ENCODE measurements around the gene MAGEB17.

The MAGEB17 gene

DNA sequence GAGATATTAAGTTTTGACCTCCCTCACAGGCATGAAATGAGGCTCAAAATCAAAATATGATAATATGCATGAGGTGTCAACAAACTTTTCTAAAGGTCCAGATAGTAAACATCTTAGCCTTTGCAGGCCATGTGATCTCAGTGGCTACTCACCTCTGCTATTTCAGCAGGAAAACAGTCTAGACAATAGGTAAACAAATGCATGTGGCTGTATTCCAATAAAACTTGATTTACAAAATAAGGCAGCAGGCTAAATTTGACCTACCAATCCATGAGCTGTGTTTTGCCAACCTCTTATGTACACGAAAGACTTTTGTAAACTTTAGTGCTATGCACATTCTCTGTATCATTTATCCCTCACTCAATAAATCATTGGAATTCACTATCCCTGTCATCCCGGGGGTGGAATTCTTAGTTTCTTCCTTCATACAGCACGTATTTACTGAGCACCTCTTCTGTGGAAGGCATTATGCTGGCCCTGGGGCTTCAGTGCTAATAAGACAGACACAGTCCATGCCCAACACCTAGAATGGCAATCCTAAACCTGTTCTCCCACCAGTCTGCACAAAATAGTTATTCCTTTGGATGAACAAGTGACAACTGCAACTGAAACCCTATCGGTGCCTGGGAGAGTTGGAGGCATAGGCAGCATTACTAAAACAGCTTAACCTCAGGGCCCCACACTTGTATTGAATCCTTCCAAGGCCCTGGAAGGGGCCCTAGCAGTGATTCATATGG lies 19.9 kb downstream of the MAGEB17 start:
- TF ChIP-seq, protein P1, sequence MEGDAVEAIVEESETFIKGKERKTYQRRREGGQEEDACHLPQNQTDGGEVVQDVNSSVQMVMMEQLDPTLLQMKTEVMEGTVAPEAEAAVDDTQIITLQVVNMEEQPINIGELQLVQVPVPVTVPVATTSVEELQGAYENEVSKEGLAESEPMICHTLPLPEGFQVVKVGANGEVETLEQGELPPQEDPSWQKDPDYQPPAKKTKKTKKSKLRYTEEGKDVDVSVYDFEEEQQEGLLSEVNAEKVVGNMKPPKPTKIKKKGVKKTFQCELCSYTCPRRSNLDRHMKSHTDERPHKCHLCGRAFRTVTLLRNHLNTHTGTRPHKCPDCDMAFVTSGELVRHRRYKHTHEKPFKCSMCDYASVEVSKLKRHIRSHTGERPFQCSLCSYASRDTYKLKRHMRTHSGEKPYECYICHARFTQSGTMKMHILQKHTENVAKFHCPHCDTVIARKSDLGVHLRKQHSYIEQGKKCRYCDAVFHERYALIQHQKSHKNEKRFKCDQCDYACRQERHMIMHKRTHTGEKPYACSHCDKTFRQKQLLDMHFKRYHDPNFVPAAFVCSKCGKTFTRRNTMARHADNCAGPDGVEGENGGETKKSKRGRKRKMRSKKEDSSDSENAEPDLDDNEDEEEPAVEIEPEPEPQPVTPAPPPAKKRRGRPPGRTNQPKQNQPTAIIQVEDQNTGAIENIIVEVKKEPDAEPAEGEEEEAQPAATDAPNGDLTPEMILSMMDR (IDR thresholded peaks at IDR 0.05): no peak
- no peak for DNase-seq
- Histone ChIP-seq H3K9me3 (no peaks in the 10 kb centered on the region), H3K36me3 (no peaks in the 10 kb centered on the region), H3K4me1 (no peaks in the 10 kb centered on the region), H3K4me3 (no peak overlapping the region), H3K27ac (no peak overlapping the region), H3K27me3 (no peaks in the 10 kb centered on the region)
- intact Hi-C loops (cut with DNase I; ENCODE audit: low total_unique reads): no loop called here

DNA sequence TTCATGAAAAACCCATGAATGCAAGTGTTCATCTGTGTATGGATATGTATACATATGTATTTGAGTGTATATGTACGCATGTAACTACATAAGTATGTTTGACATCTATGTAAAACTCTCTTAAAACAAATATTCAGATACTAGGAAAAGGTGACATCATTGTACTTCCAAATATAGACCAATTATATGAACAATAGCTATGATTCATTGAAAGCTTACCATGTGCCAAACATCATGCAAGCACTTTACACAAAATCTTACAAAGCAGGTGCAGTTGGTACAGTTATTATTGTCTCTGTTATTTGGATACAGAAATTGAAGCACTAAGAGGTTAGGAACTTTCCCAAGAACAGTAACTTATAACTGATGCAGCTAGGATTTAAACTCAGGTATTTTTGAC lies 21.4 kb downstream of the MAGEB17 start:
- Histone ChIP-seq H3K4me3 (no peak overlapping the region), H3K36me3 (no peaks in the 10 kb centered on the region), H3K27ac (no peak overlapping the region), H3K9me3 (no peaks in the 10 kb centered on the region), H3K4me1 (no peaks in the 10 kb centered on the region), H3K27me3 (no peaks in the 10 kb centered on the region)
- no peak for DNase-seq
- TF ChIP-seq, protein P1 (IDR thresholded peaks at IDR 0.05): no peak
- intact Hi-C loops (cut with DNase I; ENCODE audit: low total_unique reads): no loop called here

DNA sequence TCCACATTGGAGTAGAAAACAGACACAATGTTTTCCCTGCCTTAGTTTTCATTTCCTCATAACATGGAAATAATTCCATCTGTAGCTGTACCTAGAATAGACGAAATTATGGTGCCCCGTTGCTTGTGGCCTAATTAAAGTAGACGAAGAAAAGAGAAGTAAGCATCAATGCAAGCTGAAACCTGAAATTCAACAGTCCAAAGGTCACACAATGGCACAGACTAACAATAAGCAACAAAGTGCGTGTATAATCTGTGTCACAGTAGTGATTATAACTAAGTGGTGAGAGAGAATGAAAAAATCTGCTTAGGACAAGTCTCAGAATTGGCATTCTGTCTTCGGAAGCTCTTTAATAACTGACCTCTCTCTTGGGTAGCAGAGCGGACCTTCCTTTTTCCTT lies 24.3 kb downstream of the MAGEB17 start:
- DNase-seq: no peak
- TF ChIP-seq, protein P1 (IDR thresholded peaks at IDR 0.05): no peak
- H3K4me1 ChIP-seq: no peaks in the 10 kb centered on the region
- H3K27ac ChIP-seq: no peak overlapping the region
- no peak overlapping the region for H3K4me3 ChIP-seq
- H3K27me3 ChIP-seq: no peaks in the 10 kb centered on the region
- no peaks in the 10 kb centered on the region for H3K36me3 ChIP-seq
- intact Hi-C loops (cut with DNase I; ENCODE audit: low total_unique reads): no loop called here
- H3K9me3 ChIP-seq: no peaks in the 10 kb centered on the region

DNA sequence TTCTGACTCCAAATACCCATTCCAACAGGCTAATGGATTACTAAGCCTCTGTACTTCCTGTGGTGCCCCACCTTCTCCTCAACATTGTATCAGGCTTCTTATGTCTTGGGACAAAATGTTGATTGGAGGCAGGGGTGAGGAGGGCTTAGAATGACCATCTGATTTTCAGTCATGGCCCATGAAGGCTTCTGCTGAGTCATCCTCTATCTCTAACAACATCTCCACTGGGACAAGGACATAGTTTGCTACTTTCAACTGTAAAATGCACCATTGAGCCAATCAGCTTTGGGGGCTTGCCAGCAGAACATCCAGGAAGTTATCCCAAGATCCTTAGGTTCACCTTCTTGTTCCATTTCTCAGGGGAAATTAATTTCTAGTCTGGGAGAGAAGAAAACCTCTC lies 29.5 kb downstream of the MAGEB17 start:
- DNase-seq: no peak
- H3K27me3 ChIP-seq: no peaks in the 10 kb centered on the region
- TF ChIP-seq, protein P1 (IDR thresholded peaks at IDR 0.05): no peak
- no peaks in the 10 kb centered on the region for H3K36me3 ChIP-seq
- H3K4me3 ChIP-seq: no peak overlapping the region
- no peaks in the 10 kb centered on the region for H3K9me3 ChIP-seq
- no peak overlapping the region for H3K27ac ChIP-seq
- no peaks in the 10 kb centered on the region for H3K4me1 ChIP-seq
- intact Hi-C loops (cut with DNase I; ENCODE audit: low total_unique reads): no loop called here

DNA sequence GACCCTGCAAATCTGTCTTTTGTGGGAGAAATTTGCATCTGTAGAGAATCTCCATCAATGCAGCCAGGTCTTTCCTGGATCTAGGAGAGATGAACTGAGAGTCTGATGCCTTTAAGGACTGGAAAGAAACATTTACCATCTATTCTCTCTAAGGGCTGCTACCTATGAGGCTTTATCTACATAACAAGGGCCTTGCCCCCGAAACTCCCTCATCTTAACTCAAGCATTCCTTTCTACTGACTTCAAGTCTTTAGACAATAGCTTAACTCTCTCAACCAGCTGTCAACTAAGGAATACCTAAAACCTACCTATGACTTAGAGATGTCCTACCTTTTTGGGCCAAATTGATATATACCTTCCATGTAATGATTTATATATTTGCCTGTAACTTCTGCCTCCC lies 32.1 kb downstream of the MAGEB17 start:
- no peak for DNase-seq
- H3K4me3 ChIP-seq: no peak overlapping the region
- no peaks in the 10 kb centered on the region for H3K4me1 ChIP-seq
- no peaks in the 10 kb centered on the region for H3K9me3 ChIP-seq
- TF ChIP-seq, protein P1 (IDR thresholded peaks at IDR 0.05): no peak
- H3K36me3 ChIP-seq: no peaks in the 10 kb centered on the region
- intact Hi-C loops (cut with DNase I; ENCODE audit: low total_unique reads): no loop called here
- H3K27me3 ChIP-seq: no peaks in the 10 kb centered on the region
- H3K27ac ChIP-seq: no peak overlapping the region

DNA sequence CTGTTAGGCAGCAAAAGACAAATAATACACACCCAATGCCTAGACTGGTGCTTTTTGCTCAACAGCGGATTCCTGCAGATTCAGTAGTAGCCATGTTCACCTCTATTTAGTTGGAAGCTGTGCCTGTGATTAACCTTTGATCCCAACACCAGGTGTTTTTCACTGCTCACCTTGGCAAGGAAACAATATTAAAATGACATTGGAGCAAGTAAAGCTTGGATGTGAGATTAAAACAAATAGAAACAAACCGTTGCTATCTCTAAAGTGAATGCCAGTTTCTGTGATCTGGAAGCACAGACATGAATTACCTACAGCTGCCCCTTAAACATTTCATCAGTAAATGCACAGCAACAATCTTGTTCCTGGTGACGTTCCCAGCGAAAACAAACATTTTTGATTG lies 35.7 kb downstream of the MAGEB17 start:
- no peak for DNase-seq
- no peaks in the 10 kb centered on the region for H3K27me3 ChIP-seq
- intact Hi-C loops (cut with DNase I; ENCODE audit: low total_unique reads): no loop called here
- no peaks in the 10 kb centered on the region for H3K4me1 ChIP-seq
- no peak overlapping the region for H3K27ac ChIP-seq
- TF ChIP-seq, protein P1 (IDR thresholded peaks at IDR 0.05): no peak
- no peaks in the 10 kb centered on the region for H3K9me3 ChIP-seq
- H3K36me3 ChIP-seq: no peaks in the 10 kb centered on the region
- H3K4me3 ChIP-seq: no peak overlapping the region
